ENCODE data around the gene GNA15.

- TF ChIP-seq JUN (IDR thresholded peaks at IDR 0.05; ENCODE audit: borderline replicate concordance, insufficient read depth, insufficient read length, low read depth) (no peak), POLR2A (IDR thresholded peaks at IDR 0.05; ENCODE audit: low read depth, low read length) (no peak), CTCF (IDR thresholded peaks at IDR 0.05; ENCODE audit: extremely low read depth in 1 of 2, insufficient read depth in 1 of 2, low read depth in 1 of 2, low read length in 2 of 2) (no peak), POLR2AphosphoS5 (IDR thresholded peaks at IDR 0.05; ENCODE audit: insufficient read depth, low read depth, low read length) (no peak), EZH2 (IDR thresholded peaks at IDR 0.05; ENCODE audit: borderline replicate concordance, low read depth, low read length, severe bottlenecking) (no peak)
Observed at GRCh38 chr19:3160219-3160618, 24.4 kb downstream of the GNA15 start.

Data from endothelial cell of umbilical vein (primary cell).